Measurements from ENCODE around the gene SNAI3.

Gene SNAI3

DNA sequence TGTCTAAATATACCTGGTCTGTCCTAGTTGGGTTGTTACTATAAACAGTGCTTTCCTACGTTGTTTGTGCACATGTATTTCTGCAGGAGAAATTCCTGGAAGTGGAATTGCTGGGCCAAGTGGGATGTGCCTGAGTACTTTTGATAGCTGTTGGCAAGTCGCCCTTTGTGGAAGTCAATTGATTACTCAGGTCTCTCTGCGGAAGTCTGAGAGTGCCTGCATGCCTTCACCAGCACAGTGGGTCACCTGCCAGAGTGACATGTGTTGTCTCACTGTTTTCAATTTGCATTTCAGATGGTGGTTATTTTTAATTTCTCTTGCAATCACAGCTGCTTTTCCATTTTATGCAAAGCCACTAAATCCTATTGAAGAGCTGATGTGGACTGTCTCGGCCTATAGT, 21.2 kb downstream of the SNAI3 start:
- no peak for DNase-seq

DNA sequence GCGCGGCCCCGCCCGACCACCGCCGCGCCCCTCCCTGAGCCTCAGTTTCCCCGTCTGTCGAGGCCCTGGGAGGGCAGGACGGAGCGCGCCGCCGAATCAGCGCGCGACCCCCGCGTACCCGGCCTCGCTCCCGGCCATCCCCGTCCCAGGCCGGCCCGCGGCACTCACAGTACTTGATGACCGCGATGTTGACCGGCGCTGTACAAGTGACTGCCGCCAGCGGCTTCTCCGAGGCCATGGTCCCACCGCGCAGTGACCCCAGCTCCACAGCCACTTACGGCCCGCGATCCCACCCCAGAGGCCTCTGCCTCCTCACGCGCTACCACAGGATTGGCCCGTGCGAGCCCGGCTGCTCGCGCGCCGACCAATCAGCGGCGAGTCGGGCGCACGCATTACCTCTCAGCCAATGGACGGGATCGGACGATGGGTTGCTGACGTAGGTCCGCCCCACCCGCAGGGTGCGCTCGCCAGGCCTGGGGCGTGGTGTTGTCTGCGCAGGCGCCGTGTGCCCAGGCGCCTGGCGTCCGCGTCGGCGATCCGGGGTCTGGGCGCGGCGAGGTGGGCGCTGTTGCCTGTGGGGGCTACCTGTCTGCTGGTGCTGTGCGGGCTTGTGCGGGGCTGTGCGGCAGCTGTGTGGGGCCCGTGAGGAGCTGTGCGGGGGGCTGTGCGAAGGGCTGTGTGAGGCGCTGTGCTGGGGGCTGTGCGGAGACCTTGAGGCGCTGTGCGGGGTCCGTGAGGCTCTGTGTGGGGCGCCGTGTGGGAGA, 23.3 kb downstream of the SNAI3 start, which contains the start of gene MVD:
Gene MVD, minus strand, starts transcription at position 249 of the 764 bp plus-strand sequence. Its CDS starts 11 bp downstream, at position 238.
- DNase-seq: peak; percentile 97

GRCh38 chr16:88662222-88662842, 24.0 kb downstream of the SNAI3 start:
- DNase-seq: no peak

GRCh38 chr16:88661468-88661867, 24.8 kb downstream of the SNAI3 start:
- no peak for DNase-seq

DNA sequence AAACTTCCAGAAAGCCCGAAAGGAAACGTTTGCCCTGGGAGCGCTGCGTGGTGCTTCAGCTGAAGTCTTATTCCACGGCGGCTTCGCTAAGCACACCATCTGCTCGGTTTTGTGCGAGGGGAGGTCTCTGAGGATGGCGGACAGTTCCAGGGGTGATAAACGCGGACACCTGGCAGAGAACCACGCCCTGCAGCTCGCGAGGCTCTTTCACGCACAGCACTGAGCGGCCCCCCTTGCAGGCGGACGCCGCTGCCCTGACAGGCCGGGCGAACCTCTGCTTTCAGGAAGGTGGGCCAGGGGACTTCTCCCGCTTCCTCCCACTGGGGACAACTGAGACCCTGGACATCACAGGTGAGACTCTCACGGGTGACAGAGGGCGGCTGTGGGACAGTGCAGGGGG, 27.1 kb downstream of the SNAI3 start:
- DNase-seq: no peak

DNA sequence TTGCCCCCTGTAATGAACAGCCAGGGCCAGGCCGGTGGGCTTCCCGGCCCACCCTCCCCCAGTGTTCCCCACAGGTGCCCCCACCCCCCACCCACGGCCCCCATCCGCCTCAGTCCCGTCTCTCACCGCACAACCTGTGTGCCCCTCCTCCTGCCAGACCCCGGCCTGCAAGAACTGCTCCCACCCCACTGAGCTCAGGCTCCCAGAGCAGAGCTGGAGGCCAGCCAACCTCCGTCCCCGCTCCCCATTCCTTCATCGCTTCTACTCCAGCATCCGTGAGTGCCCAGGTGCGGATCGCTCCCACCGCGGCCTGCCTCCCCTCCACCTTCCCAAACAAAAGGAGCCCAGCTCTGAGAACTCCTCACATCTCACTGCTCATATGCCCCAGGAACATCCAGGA, 27.6 kb downstream of the SNAI3 start:
- no peak for DNase-seq

- no peak for DNase-seq
Observed at GRCh38 chr16:88657371-88657770, 28.9 kb downstream of the SNAI3 start.

DNA sequence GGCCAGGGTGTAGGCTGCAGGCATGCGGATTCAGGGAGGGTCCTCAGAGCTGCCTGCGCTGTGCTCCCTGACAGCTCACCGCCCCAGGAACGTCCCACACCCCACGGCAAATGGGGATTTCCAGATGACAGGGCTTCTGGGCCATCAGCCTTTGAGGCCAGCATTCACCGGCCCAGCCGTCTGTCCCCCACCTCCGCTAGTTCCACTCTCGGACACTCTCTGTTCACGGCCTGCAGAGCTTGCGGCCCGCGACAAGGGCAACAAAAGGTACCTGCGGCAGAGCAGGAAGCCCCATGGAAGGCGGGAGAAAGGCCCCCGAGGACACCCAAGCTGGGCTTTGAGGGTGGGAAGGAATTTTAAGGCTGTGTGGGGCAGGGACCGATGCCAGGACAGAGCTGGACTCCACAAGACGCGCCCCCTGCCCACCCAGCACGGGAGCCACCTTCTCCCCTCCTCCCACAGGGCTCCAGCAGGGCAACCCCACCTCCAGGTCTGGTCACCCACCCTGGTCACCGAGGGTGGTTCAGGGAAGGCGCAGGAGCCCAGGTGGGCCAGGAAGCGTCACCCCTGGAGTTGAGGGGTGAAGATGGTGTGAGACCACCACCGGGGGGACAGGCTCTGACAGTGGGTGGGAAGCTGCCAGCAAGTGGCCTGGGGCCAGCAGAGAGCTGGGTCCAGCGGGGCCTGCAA, 29.9 kb downstream of the SNAI3 start:
- DNase-seq: no peak

DNA sequence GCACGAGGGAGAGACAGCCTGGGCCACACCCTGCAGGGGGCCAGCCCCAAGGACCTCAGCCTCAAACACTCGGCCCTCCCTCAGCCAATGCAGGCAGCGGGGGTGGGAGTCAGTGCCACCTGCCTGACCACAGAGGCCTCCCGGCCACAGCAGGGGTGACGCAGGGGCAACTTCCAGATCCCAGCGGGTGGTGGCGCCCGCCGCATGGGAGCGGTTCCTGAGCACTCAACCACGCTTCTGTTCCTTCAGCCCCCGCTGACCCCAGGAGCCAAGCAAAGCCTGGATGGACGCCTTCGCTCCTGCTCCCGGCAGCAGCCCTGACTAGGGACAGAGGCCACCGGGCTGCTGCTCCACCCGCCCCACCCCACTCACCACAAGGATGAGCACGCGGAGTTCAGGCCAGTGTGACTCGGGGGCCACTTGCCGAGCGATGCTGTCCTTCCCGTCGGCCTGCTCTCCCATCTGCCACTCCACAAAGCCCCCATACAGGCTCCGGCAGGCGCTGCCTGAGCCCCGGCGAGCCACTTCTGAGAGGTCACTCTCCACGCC, 30.5 kb downstream of the SNAI3 start:
- DNase-seq: no peak

DNA sequence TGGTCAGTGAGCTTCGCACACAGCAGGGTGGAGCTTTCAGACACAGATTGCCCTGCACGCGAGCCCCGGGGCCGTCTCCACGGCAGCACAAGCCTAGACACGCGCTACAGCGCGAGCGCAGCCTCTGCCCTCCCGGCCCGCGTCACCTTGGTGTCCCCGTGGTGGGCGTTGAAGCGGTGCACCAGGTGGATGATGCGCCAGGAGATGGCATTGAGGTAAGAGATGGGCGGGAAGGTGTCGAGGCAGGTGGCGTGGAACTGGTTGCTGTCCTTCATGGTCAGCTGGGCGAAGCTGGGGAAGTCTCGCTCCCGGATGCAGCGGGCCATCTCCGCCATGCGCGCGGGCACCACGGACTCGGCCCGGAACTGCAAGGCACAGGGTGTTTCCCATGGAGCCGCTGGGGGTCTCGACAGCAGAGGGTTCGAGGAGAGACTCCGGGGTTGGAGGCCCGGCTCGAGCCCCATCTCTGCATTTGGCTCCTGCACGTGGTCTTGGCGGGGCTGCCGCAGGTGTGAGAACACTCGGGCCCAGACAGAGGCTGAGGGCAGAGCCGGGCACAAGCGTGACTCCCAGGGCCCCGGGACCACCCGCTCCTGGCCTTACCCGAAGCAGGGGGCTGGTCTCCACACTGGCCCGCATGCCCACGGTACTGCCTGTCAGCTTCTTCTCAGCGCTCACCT, 31.1 kb downstream of the SNAI3 start:
- no peak for DNase-seq

DNA sequence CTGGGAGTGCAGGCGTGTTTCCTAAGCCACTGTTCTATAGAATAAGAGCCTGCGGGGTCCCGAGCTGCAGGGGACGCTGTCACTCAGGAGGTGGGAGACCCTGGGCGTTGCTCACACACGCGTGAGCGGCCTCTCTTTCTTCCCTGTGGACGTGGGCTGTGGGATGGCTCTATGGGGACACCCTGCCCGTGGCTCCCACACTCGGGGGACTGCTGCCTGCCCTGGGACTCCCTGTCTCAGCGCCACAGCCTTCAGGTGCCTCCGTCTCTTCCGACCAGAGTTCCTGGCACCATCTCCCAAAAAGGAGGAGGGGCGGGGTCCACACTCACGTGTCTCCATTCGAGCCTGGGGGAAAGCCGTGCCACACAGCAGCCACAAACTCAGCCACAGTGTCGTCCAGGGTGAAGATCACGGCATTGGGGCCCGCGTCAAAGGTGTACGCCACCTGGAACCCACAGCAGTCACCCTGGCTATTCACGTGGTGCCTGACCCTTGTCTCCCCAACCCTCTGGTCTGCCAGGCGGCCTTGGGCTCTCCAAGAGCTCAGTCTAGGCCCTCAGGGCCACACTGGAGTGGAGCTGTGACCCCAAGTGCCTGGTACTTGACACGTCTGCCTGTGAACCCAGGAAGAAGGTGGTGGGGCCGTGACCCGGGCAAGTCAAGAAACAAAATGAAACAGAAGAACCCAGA, 31.8 kb downstream of the SNAI3 start:
- DNase-seq: no peak

GRCh38 chr16:88653596-88654362, 32.5 kb downstream of the SNAI3 start:
- DNase-seq: peak; percentile 33

- DNase-seq: no peak
Observed at GRCh38 chr16:88653101-88653500, 33.2 kb downstream of the SNAI3 start.

- no peak for DNase-seq
Observed at GRCh38 chr16:88652762-88653063, 33.6 kb downstream of the SNAI3 start.

- DNase-seq: no peak
Observed at GRCh38 chr16:88651989-88652761, 34.1 kb downstream of the SNAI3 start.

DNA sequence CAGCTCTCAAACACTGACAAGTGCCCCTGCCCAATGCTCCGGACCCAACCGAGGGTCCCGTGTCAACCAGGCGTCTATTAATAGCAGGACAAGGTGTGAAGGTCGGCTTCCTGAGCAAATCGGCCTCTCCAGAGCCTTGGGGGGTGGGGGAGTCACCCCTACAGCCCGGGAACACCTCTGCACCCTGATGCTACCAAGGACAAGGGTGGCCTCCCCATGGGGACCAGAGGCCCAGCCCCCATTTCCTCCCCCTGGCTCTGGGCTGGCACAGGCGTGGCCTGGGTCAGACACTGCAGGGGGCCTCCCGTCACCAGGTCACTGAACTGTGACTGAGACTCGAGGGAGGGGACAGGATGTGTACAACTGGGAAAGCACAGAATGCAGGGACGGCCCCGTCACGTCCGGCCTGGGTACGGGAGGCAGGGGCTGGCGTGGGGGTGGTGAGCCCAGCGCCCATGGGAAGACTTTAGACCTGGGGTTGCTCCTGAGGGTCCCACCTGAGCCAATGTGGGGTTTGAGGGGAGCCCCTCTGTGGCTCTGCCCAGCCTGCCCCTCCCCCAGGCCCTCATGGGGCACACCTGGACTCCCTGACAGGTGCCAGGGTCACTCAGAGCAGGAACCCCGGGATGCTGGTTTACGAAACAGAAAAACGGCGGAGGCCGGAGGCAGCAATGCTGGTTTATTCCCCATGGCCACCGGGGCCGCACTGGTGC, 34.9 kb downstream of the SNAI3 start:
- peak; percentile 88 for DNase-seq

DNA sequence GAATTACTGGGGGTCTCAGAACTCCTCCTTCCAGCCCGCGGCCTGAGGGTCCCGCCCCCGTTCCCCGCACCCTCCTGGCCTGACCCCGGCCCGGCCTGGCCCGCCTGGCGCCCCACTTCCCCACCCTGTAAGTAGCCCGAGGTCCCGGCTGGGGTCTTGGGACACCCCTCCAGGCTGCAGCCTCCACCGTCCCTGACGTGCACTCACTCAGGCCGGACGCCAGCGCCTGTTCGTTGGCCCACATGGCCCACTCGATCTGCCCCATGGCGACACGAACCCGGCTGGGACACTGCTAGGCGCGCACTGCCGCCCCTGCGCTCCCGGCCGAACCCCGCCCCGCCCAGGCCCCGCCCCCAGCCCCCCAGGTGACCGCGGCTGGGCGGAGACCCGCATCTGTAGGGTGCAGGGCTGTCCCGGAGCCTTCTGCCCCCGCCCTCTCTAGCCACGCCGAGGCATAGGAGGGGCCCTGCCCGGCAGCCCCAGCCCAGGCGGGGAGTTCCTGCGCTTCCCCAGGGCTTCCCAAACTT, 35.5 kb downstream of the SNAI3 start, which contains the start of gene CYBA:
Gene CYBA, minus strand, starts transcription at position 305 of the 527 bp plus-strand sequence. Its CDS starts 40 bp downstream, at position 265.
- peak; percentile 90 for DNase-seq

DNA sequence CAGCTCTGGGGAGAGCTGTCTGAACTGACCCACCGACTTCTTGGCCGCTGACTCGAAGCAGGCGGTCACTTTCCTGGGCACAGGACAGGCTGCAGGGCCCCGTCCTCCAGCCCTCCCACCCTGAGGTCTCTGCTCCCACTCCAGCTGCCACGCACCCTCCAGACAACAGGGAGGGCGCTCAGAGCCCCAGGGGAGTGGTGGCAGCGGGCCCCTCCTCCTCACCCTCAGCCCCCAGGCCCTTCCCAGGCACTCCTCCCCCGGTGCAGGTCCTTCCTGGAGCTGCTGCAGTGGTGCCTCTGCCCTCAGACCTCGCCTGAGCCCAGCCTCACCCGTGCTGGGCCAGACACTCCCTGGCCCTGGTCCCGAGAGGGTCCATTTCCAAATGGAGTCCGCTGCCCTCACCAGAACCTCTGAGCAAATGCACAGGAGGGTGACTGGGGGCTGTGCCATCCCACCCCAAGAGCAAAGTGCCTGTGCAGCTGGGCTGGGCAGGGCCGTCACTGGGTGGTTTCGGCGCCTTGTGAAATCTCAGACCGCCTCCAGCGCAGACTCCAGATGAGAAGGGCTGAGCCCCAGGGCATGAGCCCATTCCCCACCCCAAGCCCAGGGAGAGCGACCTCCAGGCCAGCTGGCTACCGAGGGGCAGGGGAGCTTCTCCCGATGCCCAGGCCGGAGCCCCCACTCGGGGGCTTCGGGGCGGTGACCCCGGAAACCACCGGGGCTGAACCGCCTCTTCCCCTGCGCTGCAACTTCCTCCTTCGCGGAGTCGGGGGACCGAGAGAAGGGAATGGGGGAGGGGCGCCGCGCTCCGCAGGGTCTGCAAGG, 36.2 kb downstream of the SNAI3 start:
- peak; percentile 52 for DNase-seq

Measured in CD4-positive, alpha-beta T cell treated with Interleukin-15 for 1 hour (primary cell).